CD4-positive, alpha-beta T cell treated with Interleukin-17A for 4 hours (primary cell): ENCODE data around the gene PTPRK.

Source experiments
- DNase-seq: peaks from one replicate; pipeline ENCODE4 v3.0.0-alpha.2; 2020; ENCODE audit warnings: mixed read lengths

Gene PTPRK

DNA sequence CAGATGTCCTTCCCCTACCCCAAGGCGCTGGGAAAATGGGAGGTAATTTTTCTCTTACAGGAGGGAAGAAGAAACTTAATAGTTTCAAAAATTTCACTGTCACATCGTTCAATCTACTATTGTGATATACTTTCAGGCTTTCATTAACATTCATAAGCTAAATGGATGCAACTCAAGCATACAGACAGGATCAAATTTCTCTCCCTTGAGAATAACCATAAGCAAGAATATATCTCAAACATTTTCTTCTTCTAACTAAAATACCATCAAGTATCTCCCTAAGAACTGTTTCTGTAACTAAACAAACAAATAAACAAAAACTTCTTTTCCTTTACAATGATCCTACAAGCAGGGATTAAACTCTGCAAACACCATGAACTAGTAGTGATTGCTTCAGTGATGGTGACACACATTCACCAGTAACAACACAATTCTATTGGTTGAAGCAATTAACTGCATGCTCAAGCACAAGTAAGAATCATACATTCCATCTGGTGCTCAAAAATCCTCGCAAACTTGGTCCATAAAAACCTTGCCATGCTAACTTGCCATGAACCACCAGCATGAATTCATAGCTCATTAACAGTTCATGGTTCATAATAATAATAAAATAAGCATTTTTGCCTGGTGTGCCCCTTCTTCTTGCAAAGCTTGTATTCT, 183.8 kb downstream of the PTPRK start:
- DNase-seq = no peak

DNA sequence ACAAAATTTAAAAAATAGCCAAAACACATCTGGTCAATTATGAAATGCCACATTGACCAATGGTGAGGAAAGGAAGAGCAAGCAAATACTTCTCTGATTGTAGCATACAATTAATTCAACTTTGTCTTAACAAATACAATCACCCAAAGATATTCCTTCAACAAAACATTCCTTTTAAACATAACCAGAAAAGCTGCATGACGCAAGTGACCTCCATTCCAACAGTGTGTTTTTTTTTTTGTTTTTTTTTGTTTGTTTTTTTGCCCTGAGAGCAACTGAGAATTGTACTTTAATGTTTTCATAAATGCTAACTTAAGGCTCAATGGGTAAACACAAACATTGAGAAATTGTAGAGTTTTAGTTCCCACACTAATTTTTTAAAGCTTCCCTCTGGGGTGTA, 184.4 kb downstream of the PTPRK start:
- DNase-seq = no peak

GRCh38 chr6:128333581-128334223, 186.7 kb downstream of the PTPRK start:
- DNase-seq = no peak

- peak; percentile 22 for DNase-seq
Observed at GRCh38 chr6:128327890-128328289, 192.5 kb downstream of the PTPRK start.

DNA sequence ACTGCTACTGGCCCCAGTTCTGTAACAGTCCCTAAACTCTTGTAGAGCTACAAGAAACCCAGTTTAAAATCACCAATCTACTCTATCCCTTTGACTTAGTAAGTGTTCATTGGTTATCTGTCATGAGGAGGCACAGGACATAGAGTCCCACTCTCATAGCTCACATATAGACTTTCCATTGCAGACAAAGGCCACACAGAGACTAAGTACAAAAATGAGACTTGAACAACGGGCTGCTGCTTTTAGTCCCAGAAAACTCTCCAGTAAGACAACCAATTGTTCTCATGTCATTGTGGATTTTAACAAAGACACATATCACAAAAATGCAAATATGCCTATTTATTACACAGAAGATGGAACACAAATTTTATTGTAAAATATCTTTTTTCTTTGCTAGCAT, 197.4 kb downstream of the PTPRK start:
- no peak for DNase-seq

DNA sequence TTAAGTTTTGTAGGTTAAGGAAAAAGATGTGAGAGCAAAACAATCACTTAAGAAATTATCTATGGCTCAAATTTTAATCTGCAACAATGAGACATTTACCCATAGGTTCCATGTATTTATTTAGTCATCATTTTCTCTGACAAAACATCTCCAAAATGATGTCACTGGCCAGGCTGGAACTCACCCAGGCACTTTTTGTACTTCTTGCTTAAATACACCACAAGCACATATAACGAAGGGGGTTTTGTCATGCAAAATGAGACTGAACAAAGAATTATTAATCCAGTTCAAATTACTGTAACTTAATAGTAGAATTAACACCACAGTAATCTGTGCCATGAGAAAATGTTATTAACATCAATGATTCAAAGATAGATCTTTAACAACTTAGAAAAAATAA, 200.5 kb downstream of the PTPRK start:
- DNase-seq = no peak

DNA sequence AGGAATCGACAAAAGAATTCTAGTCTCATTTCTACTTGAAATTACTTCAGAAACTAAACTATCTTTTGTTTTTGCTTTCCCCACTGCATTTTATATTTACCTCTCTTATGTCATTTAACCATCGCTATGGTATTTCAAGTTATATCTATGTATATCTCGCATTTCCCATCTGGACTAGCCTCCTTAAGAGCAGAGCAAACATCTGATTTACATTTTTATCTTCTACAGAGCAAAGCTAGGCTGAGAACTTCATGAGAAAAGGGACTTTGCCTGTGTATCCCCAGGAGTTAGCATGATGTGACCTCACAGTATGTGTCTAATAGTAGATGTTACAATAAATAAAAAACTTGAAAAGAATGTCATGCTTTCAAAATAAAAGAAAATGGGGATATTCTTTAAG, 201.2 kb downstream of the PTPRK start:
- no peak for DNase-seq

DNA sequence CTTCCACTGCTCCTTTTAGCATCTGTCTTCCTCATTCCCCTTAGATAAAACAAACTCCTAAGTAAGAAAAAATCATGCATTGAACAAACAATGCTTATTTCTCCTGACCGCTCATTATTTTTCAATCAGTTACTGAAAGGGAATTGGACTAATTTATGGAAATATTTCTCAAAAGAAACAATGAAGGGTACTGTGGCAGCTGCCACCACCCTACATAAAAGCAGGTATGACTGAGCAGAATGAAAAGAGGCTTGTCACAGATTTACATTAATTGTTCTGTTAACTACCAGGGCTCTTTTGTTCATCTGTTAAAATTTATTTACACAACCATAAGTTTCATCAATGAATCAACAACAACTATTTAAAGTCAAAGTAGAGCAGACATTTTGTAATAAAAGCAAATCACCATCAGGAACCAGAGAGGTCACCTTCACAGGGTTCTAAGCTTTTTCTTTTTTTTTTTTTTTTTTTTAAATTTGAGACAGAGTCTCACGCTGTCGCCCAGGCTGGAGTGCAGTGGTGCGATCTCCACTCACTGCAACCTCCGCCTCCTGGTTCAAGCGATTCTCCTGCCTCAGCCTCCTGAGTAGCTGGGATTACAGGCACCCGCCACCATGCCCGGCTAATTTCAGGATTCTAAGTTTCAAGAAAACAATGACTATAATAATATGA, 204.0 kb downstream of the PTPRK start:
- no peak for DNase-seq

DNA sequence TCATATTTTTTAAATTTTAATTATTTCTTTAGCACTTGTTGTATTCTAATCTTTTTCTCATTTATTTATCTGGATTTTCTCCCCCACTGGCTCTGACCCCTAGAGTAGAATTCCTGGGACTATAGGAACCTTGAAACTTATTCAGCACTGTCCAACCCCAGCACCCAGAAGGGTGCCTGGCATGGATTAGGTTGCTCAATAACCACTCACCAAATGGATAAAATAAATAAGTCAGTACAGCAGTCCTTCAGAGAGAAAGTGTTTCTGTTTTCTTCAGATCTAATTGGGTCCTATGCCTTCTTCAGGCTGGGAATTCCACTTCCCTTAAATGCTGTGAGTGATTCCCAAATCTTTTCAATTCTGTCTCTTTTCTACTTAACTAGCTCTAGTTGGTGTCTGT, 206.2 kb downstream of the PTPRK start:
- DNase-seq = no peak

DNA sequence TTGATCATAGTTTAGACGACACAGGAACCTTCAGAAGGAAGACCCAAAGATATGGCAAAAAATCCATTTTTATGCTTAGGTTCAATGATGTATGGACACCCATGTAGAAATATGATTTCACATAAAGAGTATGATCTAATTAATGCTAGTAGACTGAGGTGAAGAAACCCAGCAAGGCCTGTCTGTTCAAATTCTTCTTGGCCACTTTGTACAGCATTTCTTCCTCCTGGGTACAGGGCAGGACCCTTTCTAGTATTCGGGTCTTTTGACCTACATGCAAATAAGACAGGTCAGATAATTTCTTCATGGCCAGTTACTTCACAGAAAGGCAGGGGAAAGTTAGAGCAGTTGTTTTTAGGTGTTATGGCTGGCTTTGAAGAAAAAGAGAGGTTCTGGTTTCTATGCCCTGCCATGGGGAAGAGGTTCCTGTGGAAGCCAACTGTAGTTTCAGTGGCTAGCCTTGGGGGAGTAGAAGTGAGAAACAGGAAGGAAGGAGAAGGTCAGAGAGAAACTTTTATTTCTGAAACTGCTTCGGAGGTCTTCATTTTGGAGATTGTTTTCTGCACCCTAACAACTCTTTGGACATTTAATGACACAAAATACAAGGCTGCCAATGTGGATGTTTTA, 208.3 kb downstream of the PTPRK start:
- no peak for DNase-seq

- DNase-seq = no peak
Observed at GRCh38 chr6:128310451-128310850, 209.9 kb downstream of the PTPRK start.

- no peak for DNase-seq
Observed at GRCh38 chr6:128307671-128308070, 212.7 kb downstream of the PTPRK start.

DNA sequence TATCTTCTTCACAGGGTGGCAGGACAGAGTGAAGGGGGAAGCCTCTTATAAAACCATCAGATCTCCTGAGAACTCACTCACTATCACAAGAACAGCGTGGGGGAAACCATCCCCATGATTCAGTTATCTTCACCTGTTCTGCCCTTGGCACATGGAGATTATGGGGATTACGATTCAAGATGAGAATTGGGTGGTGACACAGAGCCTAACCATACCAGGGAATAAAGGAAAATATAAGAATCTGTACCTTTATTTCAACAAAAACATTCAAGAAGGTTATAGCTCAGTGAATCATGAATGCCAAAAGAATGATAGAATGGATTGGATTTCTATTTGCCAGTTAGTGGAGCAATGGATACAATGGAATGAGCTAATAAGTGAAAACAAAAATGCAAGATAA, 214.4 kb downstream of the PTPRK start:
- no peak for DNase-seq

DNA sequence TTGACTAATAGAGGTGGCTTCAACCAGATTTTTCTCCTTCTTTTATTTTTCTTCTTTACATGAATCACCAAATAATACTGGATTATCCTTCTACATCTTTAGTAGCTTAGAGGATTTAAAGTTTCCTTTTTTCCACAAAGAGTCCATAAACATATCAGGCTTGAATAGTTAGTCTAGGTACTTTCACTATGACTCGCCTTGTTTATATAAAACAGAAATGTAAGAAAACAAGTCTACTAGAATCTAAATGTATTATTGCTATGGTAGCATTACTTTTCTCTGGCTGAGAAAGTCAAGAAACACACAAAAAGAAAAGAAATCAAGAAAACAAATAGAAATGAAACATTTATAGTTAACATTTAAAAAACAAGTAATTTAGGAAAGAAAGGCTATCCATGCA, 215.2 kb downstream of the PTPRK start:
- DNase-seq = no peak

GRCh38 chr6:128303870-128304269, 216.5 kb downstream of the PTPRK start:
- DNase-seq = no peak

DNA sequence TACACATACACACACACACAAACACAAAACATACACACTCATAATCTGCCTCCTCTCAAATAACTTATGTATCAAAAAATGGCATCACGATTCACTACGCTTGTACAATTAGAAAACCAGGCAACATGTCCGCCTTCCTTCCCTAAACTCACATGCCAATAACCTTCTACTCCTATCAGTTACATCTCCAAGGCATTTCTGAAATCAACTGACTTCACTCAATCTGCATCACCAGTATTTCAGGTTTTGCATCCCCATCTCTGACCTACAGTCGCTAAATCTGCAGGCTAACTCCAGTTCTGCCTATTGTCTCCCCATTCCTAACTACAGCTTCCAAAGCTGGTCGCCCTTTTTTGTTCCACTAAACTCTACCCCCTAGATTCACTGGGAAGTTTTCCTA, 217.5 kb downstream of the PTPRK start:
- DNase-seq = no peak

- DNase-seq = no peak
Observed at GRCh38 chr6:128295670-128296069, 224.7 kb downstream of the PTPRK start.

DNA sequence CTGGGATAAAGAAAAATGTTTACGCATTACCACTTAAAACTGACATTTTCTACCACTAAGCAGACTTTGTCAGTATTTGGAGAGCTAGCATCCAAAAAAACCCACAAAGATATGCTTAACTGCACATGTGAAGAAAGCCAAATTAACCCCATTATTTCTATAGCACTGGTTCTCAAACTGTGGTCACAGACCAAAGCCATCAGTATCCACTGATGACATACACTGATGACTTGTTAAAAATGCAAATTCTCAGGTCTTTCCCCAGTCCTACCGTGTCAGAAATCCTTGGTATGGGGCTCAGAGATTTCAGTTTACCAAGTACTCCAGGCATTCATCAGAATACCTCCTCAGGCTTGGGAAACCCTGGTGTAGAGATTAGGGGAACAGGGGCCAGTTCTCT, 230.2 kb downstream of the PTPRK start:
- no peak for DNase-seq

DNA sequence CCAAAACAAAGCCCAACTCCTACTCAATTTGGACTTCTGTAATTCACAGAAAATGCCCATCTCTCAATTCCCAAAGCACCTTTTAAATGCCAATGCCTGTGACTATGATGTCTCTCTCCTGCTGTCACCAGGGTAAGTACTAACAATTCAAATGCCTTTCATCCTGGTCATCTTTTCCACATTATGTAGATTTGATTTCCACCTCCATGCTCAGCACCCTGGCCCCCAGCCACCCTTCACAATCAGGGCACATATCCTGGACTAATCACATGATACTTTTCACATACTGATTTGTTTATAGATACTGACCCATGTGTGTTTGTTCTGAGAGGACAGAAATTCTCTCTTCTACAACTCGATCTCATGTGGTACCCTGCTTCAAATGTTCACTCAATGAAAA, 236.3 kb downstream of the PTPRK start:
- DNase-seq = no peak

DNA sequence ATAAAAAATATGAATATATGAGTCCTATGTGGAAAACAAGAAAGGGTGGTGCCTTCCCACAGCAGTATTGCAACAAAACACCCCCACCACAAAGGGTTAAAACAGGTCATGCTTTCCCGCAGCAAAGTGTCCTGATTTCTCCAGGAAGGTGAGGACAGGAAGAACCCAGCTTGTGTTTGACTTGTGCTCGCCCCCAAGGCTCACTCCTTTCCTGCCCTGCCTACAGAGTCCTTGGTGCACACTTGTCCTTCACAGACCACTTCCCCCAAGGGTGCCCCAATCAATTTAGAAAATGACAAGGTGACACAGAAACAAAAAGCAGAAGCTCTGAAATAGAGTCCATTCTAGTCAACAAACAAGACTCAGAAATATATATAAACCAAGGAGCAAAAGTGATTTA, 237.4 kb downstream of the PTPRK start:
- DNase-seq = no peak

DNA sequence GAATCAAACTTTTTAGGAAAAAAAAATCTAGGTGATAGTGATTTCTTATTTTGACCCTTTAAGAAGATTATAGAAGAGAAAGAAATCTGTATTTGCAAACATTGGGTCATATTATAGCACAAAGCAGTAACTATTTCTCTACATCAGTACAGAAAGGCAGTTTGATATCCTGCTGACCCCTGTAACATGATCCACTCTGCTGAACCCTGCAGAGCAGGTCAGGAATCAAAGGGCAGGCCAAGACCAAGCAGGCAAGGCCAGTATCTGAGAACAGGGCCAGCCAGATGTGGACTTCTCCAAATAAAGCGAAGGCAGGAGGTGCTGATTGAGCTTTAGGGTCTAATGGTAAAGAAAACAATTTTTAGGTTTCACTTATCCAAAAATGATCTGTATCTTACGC, 239.4 kb downstream of the PTPRK start:
- no peak for DNase-seq

DNA sequence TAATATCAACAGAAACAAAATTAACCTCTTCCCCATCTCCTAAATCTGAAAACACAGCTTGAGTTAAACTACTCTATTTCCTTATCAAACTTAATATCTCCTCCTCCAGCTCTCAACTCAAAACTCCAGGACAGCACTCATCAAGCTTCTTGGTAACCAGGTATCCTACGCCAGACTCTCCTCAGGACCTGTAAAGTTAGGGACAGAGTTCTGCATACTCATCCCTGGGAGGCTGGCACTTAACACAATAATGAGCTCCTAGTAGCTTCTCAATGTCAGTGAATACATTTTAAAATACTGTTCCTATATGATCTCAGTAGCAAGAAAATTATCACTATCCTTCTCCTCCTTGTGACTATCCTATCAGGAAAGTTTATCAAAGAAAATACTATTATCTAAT, 240.3 kb downstream of the PTPRK start:
- no peak for DNase-seq

- no peak for DNase-seq
Observed at GRCh38 chr6:128278836-128279235, 241.6 kb downstream of the PTPRK start.

- DNase-seq = no peak
Observed at GRCh38 chr6:128277379-128277778, 243.0 kb downstream of the PTPRK start.
